Parathyroid adenoma (tissue), 2 donors: Measurements from ENCODE around the gene PIK3C2G.

Experiments used
- H2AFZ ChIP-seq: fragments of 300-600 bp; sonication (generic); one replicate; pipeline ENCODE4 v1.7.0; 2017; ENCODE audit warnings: antibody characterized with exemption, mild to moderate bottlenecking
- H3K27ac ChIP-seq: fragments of 300-600 bp; sonication (generic); one replicate; pipeline ENCODE4 v1.7.0; 2017
- H3K27me3 ChIP-seq: fragments of 300-600 bp; sonication (generic); one replicate; pipeline ENCODE4 v1.7.0; 2017; ENCODE audit warnings: low read length; ENCODE audit not compliant: control insufficient read depth, insufficient read depth
- H3K36me3 ChIP-seq: fragments of 300-600 bp; sonication (generic); one replicate; pipeline ENCODE4 v1.7.0; 2017; ENCODE audit warnings: low read length; ENCODE audit not compliant: control insufficient read depth, insufficient read depth
- H3K4me1 ChIP-seq: fragments of 300-600 bp; sonication (generic); one replicate; pipeline ENCODE4 v1.7.0; 2017; ENCODE audit warnings: control low read depth
- H3K4me2 ChIP-seq: fragments of 300-600 bp; sonication (generic); one replicate; pipeline ENCODE4 v1.7.0; 2017; ENCODE audit warnings: low read length
- H3K4me3 ChIP-seq: fragments of 300-600 bp; sonication (generic); one replicate; pipeline ENCODE4 v1.7.0; 2017; ENCODE audit warnings: low read depth, low read length
- H3K79me2 ChIP-seq: fragments of 300-600 bp; sonication (generic); one replicate; pipeline ENCODE4 v1.7.0; 2017; ENCODE audit warnings: control low read depth
- H3K9ac ChIP-seq: fragments of 300-600 bp; sonication (generic); one replicate; pipeline ENCODE4 v1.7.0; 2017; ENCODE audit warnings: mild to moderate bottlenecking
- H3K9me3 ChIP-seq: fragments of 300-600 bp; sonication (generic); one replicate; pipeline ENCODE4 v1.7.0; 2017; ENCODE audit warnings: low read length; ENCODE audit not compliant: control insufficient read depth
- TF ChIP-seq, protein P1 (sequence below): fragments of 300-600 bp; sonication (generic); IDR thresholded peaks from one replicate; pipeline ENCODE4 v1.7.0; 2017; ENCODE audit warnings: antibody characterized with exemption, mild to moderate bottlenecking
- donor health status: primary hyperparathyroidism.

The PIK3C2G gene

GRCh38 chr12:18411453-18411852 is 150.1 kb downstream of the PIK3C2G start:
- Histone ChIP-seq H3K9ac (no peak overlapping the region), H3K27me3 (no peaks in the 10 kb centered on the region), H2AFZ (no peak overlapping the region), H3K36me3 (no peaks in the 10 kb centered on the region), H3K27ac (no peak overlapping the region), H3K79me2 (no peaks in the 10 kb centered on the region), H3K4me3 (no peak overlapping the region), H3K9me3 (no peaks in the 10 kb centered on the region), H3K4me2 (no peak overlapping the region), H3K4me1 (no peaks in the 10 kb centered on the region)
- TF ChIP-seq, protein P1, sequence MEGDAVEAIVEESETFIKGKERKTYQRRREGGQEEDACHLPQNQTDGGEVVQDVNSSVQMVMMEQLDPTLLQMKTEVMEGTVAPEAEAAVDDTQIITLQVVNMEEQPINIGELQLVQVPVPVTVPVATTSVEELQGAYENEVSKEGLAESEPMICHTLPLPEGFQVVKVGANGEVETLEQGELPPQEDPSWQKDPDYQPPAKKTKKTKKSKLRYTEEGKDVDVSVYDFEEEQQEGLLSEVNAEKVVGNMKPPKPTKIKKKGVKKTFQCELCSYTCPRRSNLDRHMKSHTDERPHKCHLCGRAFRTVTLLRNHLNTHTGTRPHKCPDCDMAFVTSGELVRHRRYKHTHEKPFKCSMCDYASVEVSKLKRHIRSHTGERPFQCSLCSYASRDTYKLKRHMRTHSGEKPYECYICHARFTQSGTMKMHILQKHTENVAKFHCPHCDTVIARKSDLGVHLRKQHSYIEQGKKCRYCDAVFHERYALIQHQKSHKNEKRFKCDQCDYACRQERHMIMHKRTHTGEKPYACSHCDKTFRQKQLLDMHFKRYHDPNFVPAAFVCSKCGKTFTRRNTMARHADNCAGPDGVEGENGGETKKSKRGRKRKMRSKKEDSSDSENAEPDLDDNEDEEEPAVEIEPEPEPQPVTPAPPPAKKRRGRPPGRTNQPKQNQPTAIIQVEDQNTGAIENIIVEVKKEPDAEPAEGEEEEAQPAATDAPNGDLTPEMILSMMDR: no peak

DNA sequence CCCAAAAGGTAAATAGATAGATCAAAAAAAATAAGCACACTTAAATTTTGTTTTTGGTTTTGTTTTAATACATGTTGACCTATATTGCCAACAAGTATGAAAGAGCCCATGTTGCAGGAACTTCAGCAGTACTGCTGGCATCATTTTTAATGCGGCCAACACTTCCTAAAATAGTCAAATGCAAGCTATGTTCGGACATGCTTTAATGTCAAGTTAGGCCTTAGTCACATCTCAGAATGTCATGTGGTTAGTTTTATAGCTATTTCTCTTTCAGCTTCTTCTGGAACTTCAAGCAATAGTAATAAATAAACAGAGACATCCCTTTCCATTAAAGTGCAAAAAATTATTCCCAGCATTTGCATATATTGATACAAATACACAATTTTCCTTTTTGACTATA is 153.4 kb downstream of the PIK3C2G start:
- H3K36me3 ChIP-seq: no peaks in the 10 kb centered on the region
- no peaks in the 10 kb centered on the region for H3K79me2 ChIP-seq
- no peak overlapping the region for H3K9ac ChIP-seq
- H3K27me3 ChIP-seq: no peaks in the 10 kb centered on the region
- no peak overlapping the region for H3K27ac ChIP-seq
- no peak overlapping the region for H2AFZ ChIP-seq
- no peak overlapping the region for H3K4me3 ChIP-seq
- H3K9me3 ChIP-seq: no peaks in the 10 kb centered on the region
- no peaks in the 10 kb centered on the region for H3K4me1 ChIP-seq
- TF ChIP-seq, protein P1: no peak
- H3K4me2 ChIP-seq: no peak overlapping the region

DNA sequence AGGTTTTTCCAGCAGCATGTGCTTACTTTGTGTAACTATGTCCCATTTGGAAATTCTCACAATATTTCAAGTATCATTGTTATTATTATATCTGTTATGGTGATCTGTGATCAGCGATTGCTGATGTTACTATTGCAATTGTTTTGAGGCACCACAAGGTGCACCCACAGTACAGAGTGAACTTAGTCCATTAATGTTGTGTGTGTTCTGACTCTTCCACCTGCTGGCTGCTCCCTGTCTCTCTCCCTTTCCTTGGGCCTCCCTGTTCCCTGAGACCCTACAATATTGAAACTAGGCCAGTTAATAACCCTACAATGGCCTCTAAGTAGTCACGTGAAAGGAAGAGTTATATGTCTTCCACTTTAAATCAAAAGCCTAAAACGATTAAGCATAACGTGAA is 153.9 kb downstream of the PIK3C2G start:
- Histone ChIP-seq H3K9me3 (no peaks in the 10 kb centered on the region), H3K36me3 (no peaks in the 10 kb centered on the region), H3K27me3 (no peaks in the 10 kb centered on the region), H3K4me2 (no peak overlapping the region), H3K79me2 (no peaks in the 10 kb centered on the region), H3K9ac (no peak overlapping the region), H3K4me1 (no peaks in the 10 kb centered on the region), H3K4me3 (no peak overlapping the region), H2AFZ (no peak overlapping the region), H3K27ac (no peak overlapping the region)
- TF ChIP-seq, protein P1: no peak

- H3K27me3 ChIP-seq: no peaks in the 10 kb centered on the region
- TF ChIP-seq, protein P1: no peak
Measured at GRCh38 chr12:18416412-18416811, 155.1 kb downstream of the PIK3C2G start.

GRCh38 chr12:18419311-18419710 is 158.0 kb downstream of the PIK3C2G start:
- Histone ChIP-seq H3K36me3 (no peaks in the 10 kb centered on the region), H3K4me3 (no peak overlapping the region), H3K9ac (no peak overlapping the region), H3K79me2 (no peaks in the 10 kb centered on the region), H3K27me3 (no peaks in the 10 kb centered on the region), H3K27ac (no peak overlapping the region), H3K9me3 (no peaks in the 10 kb centered on the region), H3K4me1 (no peaks in the 10 kb centered on the region), H2AFZ (no peak overlapping the region), H3K4me2 (no peak overlapping the region)
- TF ChIP-seq, protein P1: no peak

More at GRCh38 chr12:18416412-18416811, 155.1 kb downstream of the PIK3C2G start:
- Histone ChIP-seq H3K36me3 (no peaks in the 10 kb centered on the region), H3K9me3 (no peaks in the 10 kb centered on the region), H3K79me2 (no peaks in the 10 kb centered on the region), H3K27ac (no peak overlapping the region), H2AFZ (no peak overlapping the region), H3K4me3 (no peak overlapping the region), H3K4me1 (no peaks in the 10 kb centered on the region), H3K4me2 (no peak overlapping the region), H3K9ac (no peak overlapping the region)
